GM18505 (cell line): Measurements from ENCODE around the gene CYP2R1.
"Not testable (repeated sequence)": the region's sequence is repeated elsewhere in the genome, so short reads cannot be mapped to it uniquely, and the experiment has no call there.

Experiments
- ATAC-seq: cut with Tn5 transposase; IDR thresholded peaks from one replicate; pipeline ENCODE4 v1.9.1; 2021; ENCODE audit not compliant: unreplicated experiment
- POLR2A ChIP-seq: IDR thresholded peaks from 4 replicates; pipeline ENCODE4 v1.6.1; 2011; ENCODE audit warnings: borderline replicate concordance; ENCODE audit not compliant: insufficient read depth, insufficient read length; ENCODE audit errors: extremely low read depth

The CYP2R1 gene

DNA sequence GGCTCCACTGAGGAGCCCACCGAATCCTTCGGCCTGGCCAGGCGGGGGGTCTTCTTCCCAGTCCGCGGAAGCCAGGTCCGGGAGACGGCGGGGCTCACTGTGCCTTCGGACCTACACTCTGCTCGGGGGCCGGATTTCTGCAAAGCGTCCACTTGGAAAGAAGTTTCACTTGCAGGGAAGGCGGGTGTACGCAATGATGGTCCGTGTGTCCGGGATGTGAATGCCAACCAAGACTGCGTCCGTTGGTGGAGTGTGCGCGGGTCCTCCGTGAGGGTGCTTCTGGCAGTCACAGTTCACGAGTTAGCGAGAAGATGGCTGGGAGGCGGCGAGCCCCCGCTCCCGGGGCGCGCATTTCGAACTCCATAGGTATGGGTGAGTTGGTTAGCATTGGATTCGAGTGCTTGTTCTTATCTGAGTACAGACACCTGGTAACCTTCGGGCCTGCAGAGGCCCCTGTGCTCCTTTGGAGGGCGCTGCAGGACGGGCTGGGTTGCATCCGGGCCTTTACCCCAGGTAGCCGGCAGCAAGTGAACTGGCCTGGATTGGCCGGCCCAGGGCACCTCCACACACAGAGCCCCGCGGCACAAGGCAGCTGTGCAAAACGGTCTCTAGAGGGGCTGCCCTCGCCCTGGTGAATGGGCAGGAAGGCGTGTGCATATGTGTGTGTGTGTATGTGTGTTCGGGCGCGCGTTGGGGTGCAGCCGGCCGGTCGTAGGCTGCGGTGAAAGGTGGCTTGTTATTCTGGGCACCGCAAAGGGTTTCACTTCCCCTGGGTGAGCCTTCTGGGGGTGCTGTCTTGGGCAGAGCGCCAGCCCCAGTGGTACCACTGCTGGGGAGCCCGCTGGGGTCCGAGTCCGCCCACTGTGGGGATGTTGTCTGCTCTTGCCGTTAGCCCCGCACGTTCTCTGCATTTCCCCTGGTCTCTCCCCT lies 13.3 kb upstream of the CYP2R1 start:
- TF ChIP-seq POLR2A = no peak
- ATAC-seq = peak; percentile 71

DNA sequence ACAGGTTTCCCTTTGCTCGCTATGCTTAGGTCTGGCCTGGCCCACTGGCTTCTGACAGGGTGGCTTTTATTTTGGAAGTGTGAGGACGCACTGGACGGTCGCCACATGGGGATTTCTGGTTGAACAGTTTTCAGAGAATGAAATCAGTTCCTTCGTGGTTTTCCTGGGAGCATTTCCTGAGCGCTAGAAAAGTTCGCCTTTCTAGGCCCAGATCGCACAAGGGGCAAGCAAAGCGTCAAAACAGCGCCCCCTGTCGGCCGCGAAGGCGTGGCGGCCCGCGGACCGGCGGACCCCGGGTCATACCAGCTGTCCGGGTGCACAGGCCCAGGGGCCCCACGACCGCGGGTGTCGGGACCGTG lies 12.7 kb upstream of the CYP2R1 start:
- ATAC-seq = peak; percentile 44

DNA sequence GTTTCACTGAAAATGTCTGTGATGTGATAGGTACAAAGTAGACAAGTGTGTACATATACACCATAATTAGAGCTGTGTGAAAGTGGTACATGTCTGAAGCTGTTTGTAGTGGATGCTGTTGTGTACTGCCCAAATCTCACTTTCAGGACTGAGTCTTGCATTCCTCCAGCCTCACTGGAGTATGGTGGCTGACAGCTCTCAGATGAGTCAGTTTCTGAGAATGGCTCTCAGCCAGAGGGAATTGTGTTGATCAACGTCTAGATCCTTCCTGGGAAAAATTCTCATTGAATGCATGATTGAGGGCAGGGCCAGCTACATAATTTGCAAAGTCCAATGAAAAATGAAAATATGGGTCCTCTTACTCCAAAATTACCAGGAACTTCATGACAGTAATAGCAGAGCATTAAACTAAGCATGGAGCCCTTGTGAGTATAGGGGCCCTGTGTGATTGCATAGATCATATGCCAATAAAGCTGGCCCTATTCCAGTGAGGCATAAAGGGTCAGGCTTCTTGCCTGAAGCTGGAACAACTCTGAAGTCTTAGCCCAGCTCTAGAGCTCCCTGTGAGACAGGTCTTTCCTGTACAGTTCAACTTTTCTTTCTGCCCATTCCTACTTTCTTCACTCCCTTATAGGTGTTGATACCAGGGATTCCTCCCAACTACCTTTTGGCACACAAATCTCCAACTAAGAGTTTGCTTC lies 10.8 kb upstream of the CYP2R1 start:
- no peak for ATAC-seq
- no peak for TF ChIP-seq POLR2A

More for the DNA sequence above, 12.7 kb upstream of the CYP2R1 start:
- no peak for TF ChIP-seq POLR2A

DNA sequence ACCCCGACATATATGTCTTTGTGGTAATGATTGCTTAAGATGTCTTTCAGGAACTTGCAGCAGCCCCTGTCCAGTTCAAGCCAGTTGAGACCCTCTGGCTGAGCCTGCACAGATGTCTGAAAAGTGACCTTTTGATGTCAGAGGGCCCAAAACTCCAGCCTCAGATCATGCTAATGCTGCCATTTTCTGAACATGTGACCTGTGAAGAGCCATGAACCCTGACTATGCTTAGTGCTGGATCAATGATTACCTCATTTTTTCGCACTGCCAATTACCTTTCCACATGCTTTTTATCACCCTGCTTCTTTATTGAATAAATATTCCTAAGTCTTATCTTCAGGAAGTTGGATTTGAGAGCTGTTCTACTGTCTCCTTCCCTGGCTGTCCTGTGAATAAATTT lies 6.9 kb upstream of the CYP2R1 start:
- TF ChIP-seq POLR2A = no peak
- ATAC-seq = no peak

DNA sequence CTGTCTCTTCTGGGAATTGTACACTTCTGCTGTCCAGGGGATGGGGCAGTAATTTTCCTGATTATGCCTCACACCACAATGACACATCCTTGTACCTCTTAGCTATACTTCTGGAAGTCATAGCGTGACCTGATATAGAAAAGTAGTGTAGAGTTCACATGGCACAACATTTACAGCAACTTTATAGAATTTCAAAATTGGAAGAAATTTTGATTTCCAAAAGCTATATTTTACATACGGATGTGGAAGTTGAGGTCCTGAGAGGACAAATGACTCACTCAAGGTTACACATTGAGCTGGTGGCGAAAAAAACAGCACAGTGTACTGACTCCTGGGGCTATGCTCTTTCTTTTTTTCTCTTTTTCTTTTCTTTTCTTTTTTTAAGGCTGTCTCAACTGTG lies 6.3 kb upstream of the CYP2R1 start:
- no peak for ATAC-seq
- no peak for TF ChIP-seq POLR2A

DNA sequence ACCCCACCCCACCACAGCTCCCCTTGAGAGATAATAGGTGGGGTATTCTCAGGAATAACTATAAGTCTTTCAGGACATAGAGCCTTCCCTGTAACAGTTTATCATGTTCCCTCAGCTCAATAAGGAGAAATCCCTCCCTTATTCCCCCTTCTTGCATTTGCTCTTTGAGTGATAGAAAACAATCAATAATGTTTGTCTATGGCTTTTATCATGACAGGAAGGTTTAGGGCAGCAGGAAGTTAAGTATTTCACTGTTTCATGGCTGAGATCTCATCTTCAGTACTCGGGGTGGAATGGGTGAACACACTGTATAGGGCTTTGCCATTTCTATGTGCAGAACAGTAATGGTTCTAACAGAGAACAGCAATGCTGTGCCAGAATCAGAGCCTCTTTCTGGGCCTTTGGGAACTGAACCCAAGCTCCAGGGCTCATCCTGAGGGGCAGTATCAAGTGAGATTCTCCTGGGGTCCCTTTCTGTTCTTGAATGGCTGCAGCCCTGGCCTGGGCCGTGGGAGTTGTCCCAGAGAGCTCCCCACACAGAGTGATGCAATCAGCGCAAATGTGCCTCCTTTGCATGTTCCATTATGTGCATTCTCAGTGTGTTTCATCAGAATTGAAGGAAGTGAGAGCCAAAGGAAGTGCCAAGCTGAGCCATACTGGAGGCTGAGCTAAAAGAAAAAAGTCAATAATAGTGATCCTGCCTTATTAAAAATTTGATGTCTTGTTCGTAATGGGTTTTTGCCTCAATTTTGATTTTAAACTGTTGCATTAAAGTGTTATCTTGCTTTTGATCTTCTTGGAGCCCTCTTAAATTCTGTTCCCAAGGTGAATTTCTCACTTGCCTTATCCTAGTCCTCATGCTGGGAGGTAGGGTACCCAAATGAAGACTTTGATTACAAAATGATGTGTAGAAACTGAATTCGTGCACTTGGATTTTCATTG lies 2.9 kb upstream of the CYP2R1 start:
- no peak for TF ChIP-seq POLR2A
- no peak for ATAC-seq

DNA sequence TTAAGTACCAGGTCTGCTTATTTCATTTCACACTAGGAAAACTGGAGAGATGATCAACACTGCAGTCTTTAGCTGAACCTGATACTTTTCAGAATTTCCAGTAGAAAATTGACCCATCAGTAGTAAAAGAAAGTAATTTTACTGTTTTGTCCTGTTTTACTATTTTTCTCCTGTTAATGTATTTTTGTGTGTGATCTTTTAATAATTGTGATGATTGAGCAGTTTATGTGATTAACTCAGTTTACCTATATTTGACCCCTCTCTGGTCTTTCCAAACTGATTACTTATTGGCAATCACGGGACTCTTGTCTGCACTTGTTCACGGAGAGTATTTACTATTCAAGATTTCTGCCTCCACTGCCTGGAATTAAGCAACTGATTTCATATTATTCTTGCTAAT lies 546 bp upstream of the CYP2R1 start:
- TF ChIP-seq POLR2A = no peak
- ATAC-seq = no peak

DNA sequence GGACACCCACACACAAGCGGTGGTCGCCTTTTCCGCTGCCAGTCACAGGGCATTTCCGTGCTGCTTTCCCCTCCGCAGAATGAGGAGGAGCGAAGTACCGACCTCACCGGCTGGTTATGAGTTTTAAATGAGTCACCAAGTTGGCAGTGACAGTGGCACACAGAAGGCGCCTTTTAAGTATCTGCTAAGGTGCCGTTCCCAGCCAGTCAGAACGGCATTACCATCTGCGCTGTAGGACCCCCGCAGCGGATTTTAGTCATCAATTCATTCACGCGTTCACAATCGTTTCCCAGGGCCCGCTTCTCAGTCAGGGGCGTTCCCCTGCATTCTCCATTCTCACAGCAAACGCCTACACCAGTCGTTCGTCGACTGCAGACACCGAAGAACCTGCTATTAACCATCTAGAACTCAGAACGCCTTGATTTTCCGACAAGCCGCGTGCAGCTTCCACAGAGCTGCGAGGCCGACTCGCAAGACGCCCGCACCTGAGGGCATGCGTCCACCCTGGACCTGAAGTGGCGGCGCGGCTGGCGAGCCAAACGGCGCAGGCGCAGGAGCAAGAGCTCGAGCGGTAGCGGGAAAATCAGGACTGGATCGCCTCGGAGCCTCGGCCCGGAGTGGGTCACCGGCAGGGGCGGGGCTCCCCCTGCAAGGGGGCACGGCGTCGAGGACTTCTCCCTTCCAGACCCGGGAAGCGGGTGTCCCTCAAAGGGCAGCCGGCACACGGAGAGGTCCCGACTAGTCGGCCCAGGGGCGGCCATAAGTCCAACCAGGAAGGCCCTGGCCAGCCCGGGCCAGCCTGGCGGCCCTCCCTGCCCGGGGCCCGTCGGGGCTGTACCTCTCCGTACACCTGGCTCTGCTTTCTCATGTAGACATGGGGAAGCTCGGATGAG lies 642 bp downstream of the CYP2R1 start:
- ATAC-seq = peak; percentile 62
- TF ChIP-seq POLR2A = peak; percentile 73

DNA sequence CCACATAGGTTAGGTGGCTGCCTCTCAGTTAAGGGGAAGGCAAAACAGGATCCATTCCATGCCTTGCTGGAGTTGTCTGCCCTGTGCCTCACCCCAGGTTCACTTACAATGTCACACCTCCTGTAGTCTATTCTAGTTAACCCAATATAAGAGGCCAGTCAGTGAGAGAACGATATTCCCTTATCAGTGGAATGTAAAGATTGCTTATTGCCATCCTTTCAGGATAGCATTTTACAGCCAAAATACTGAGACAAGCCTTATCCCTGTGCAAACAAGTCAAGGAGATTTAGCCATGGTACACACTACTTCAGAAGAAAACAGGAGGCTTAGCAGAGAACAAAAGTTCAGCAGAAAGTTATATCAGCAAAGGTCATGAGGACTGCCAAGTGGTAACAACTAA lies 5.5 kb downstream of the CYP2R1 start:
- ATAC-seq = no peak
- no peak for TF ChIP-seq POLR2A

DNA sequence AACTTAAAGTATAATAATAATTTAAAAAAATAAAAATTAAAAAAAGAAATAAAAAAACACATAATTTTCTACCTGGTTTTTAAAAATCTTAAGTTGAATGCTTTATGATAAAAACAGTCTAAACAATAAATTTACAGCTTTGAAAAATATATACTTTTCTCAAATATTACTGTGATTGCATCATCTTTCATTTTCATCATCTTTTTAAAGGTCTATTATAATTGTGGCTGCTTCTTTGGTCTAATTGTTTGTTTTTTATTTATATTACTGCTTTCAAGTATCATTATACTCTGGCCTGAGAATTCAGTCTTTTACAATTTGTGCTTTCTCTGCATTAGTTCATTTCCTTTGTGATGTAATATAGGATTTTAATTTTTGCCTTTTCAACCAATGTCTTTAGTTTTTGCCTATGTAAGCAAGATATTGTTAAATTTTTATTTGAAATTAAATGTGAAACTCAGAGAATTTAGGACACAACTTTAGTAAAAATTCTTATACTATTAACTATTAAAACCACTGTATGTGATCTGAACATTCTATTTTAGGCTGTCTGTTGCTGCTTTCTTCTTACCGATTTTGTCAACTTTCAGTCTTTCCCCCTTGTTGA lies 7.3 kb downstream of the CYP2R1 start:
- TF ChIP-seq POLR2A = no peak
- ATAC-seq = no peak

DNA sequence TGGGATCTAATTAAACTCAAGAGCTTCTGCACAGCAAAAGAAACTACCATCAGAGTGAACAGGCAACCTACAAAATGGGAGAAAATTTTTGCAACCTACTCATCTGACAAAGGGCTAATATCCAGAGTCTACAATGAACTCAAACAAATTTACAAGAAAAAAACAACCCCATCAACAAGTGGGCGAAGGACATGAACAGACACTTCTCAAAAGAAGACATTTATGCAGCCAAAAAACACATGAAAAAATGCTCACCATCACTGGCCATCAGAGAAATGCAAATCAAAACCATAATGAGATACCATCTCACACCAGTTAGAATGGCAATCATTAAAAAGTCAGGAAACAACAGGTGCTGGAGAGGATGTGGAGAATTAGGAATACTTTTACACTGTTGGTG lies 8.3 kb downstream of the CYP2R1 start:
- ATAC-seq = not testable (repeated sequence)

DNA sequence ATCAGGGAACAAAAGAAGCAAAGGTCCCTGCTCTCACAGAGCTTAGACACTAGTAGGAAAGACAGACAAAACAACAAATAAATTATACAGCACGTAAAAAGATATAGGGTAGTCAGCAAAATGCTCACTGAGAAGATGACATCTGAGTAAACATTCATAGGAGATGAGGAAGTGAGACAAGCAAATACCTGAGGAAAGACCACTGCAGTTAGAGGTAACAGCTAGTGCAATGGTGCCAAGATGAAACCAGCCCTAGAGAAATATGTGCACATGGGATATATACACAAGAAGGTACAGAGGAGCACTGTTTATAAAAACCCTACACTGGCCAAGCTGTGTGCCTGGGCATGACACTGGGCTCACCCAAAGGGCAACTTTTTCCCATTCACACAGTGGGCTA lies 9.8 kb downstream of the CYP2R1 start:
- no peak for TF ChIP-seq POLR2A
- ATAC-seq = no peak

DNA sequence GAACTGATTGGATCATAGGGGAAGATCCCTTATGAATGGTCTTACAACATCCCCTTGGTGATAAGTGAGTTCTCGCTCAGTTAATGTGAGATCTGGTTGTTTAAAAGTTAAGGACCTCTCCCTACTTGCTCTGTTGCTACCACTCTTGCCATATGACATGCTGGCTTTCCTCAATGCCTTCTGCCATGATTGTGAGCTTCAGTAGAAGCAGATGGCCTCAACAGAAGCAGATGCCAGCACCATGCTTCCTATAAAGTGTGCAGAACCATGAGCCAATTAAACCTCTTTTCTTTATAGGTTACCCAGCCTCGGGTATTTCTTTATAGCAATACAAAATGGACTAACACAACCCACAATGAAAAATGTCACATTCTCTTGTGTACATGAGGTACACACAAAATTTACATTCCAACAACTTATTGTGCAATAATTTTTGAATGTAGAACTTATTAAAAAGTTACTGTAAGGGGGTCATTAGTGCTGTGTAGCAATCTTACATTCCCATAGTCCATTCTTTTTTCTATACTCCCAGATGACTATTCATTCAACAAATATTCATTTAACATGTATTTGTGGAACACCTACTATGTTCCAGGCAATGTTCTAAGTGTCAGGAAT lies 10.3 kb downstream of the CYP2R1 start:
- no peak for TF ChIP-seq POLR2A
- ATAC-seq = no peak
